GM18517 (cell line): ENCODE measurements around the gene MAPKAPK2.
"Not testable (repeated sequence)": the region's sequence is repeated elsewhere in the genome, so short reads cannot be mapped to it uniquely, and the experiment has no call there.

ENCODE experiments used
- ATAC-seq: cut with Tn5 transposase; IDR thresholded peaks from one replicate; pipeline ENCODE4 v1.9.1; 2021; ENCODE audit warnings: mild to moderate bottlenecking, moderate library complexity; ENCODE audit not compliant: unreplicated experiment

The MAPKAPK2 gene

GRCh38 chr1:206769304-206769731 is 84.6 kb downstream of the MAPKAPK2 start:
- peak; percentile 68 for ATAC-seq

GRCh38 chr1:206770531-206771337 is 86.0 kb downstream of the MAPKAPK2 start, which contains the start of gene IL19:
TSS of gene IL19 (plus strand) at chr1:206770773. CDS start at chr1:206836663, 65,890 bp downstream.
- no peak for ATAC-seq

- no peak for ATAC-seq
Measured at GRCh38 chr1:206771338-206771692, 86.6 kb downstream of the MAPKAPK2 start.

GRCh38 chr1:206772243-206772937 is 87.7 kb downstream of the MAPKAPK2 start, which contains the start of gene IL10:
TSS of gene IL10 (minus strand) at chr1:206772494. CDS start at chr1:206772435, 59 bp downstream.
- no peak for ATAC-seq

- no peak for ATAC-seq
Measured at GRCh38 chr1:206774093-206774492, 89.4 kb downstream of the MAPKAPK2 start.

- ATAC-seq: no peak
Measured at GRCh38 chr1:206776229-206776628, 91.5 kb downstream of the MAPKAPK2 start.

GRCh38 chr1:206778031-206778430 is 93.3 kb downstream of the MAPKAPK2 start:
- ATAC-seq: no peak

GRCh38 chr1:206778911-206779310 is 94.2 kb downstream of the MAPKAPK2 start:
- ATAC-seq: not testable (repeated sequence)

- no peak for ATAC-seq
Measured at GRCh38 chr1:206779638-206780037, 94.9 kb downstream of the MAPKAPK2 start.

- ATAC-seq: peak; percentile 70
Measured at GRCh38 chr1:206782448-206782847, 97.7 kb downstream of the MAPKAPK2 start.

- ATAC-seq: no peak
Measured at GRCh38 chr1:206783506-206783905, 98.8 kb downstream of the MAPKAPK2 start.
